KOPT-K1 (cell line): ENCODE data around the gene DNAJB5.

Source experiments
- H3K27ac ChIP-seq: fragments of 200-600 bp; sonication (generic); 2 replicates; pipeline ENCODE4 v1.5.1; 2016; ENCODE audit warnings: antibody characterized with exemption, mild to moderate bottlenecking, low read depth, low read length; ENCODE audit not compliant: poor library complexity, severe bottlenecking
- H3K36me3 ChIP-seq: fragments of 200-600 bp; sonication (generic); 2 replicates; pipeline ENCODE4 v1.5.1; 2017; ENCODE audit warnings: antibody characterized with exemption, mild to moderate bottlenecking, low read length, moderate library complexity; ENCODE audit not compliant: insufficient read depth
- H3K9me3 ChIP-seq: fragments of 200-600 bp; sonication (generic); 2 replicates; pipeline ENCODE4 v1.5.1; 2017; ENCODE audit warnings: antibody characterized with exemption, low read length, mild to moderate bottlenecking; ENCODE audit not compliant: insufficient read depth, poor library complexity, severe bottlenecking

The DNAJB5 gene

GRCh38 chr9:34971146-34971811 lies 18.3 kb upstream of the DNAJB5 start:
- H3K36me3 ChIP-seq, result no peaks in the 10 kb centered on the region
- H3K27ac ChIP-seq, result no peak overlapping the region
- H3K9me3 ChIP-seq, result no peaks in the 10 kb centered on the region

- Histone ChIP-seq H3K36me3 (no peaks in the 10 kb centered on the region), H3K9me3 (no peaks in the 10 kb centered on the region), H3K27ac (no peak overlapping the region)
These were observed 14.9 kb upstream of the DNAJB5 start for GRCh38 chr9:34974664-34975063.

DNA sequence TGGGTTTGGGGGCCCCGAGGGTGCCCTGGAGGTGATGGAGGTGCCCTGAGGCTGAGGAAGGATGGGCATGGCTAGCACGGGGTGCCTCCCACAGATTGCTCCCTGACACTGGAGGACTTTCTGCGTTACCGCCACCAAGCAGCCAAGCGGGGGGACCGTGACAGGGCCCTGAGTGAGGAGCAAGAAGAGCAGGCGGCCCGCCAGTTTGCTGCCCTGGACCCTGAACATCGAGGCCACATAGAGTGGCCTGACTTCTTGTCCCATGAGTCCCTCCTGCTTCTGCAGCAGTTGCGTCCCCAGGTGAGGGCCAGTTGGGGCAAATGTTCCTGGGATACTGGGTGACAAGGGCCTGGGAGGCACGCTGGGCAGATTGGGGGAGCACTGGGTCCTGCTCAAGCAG lies 13.1 kb upstream of the DNAJB5 start:
- Histone ChIP-seq H3K27ac (no peak overlapping the region), H3K9me3 (no peaks in the 10 kb centered on the region), H3K36me3 (no peaks in the 10 kb centered on the region)

DNA sequence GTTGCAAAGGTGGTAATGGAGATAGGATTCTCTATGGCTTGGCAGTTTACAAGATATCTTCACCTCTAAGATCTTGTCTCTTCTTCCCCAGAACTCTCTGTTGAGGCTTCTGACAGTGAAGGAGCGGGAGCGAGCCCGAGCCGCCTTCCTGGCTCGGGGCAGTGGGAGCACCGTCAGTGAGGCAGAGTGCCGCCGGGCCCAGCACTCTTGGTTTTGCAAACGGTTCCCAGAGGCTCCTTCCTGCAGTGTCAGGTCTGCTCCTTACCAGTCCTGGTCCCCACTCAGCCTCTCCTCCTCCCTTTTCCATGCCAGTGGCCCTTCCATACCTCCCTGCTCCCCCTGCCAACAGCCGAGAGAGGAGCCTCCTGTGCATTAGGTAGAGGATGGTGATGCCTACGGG lies 12.6 kb upstream of the DNAJB5 start:
- H3K36me3 ChIP-seq, result no peaks in the 10 kb centered on the region
- no peaks in the 10 kb centered on the region for H3K9me3 ChIP-seq
- no peak overlapping the region for H3K27ac ChIP-seq

DNA sequence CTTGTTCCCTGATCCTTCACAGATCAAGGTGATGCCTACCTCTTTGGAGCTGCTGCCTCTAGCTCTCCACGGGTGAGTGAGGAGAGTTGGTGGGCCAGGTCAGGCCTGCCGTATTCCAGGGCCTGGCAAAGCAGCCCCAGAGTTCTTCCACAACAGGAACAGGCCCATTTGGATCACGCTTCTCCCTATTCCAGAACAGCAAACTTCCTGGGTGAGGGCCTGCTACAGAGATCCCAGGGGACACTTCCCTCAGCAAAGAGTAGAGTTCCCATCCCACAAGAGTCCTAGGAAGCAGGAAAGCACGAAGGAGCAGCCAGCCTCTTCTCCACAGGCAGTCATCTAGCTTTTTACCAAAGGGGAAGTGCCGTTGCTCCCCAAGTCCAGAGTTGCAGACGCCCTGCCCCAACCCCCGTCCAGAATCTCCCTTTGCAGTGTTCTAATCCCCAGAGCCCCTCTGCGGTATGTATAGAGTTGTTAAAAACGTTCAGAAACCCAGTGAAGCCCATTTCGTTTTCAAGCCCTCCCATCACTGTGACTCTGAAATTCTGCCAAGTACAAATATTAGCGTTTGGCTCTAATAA lies 9.3 kb upstream of the DNAJB5 start:
- Histone ChIP-seq H3K36me3 (no peaks in the 10 kb centered on the region), H3K9me3 (no peaks in the 10 kb centered on the region), H3K27ac (no peak overlapping the region)

- Histone ChIP-seq H3K36me3 (no peaks in the 10 kb centered on the region), H3K9me3 (no peaks in the 10 kb centered on the region), H3K27ac (no peak overlapping the region)
These were observed 7.2 kb upstream of the DNAJB5 start for GRCh38 chr9:34982361-34982760.

DNA sequence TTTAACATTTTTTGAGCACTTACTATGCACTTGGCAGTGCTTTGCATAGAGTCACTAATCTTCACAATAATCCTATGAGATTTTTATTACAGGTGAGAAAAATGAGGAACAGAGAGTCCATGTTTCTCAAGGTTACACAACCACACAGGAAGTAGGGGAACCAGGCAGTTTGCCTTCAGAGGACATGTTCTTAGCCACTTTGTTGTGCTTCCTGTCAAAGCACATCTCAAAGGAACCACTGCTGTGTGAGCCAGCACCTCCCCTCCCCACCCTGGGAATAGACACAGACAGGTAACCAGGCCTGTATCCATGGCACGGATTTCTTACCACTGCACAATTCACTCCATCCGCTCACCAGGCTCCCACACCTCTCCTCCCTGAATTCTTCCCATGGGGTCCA lies 6.3 kb upstream of the DNAJB5 start:
- Histone ChIP-seq H3K36me3 (no peaks in the 10 kb centered on the region), H3K9me3 (no peaks in the 10 kb centered on the region), H3K27ac (peak overlapping the region; percentile 36)

DNA sequence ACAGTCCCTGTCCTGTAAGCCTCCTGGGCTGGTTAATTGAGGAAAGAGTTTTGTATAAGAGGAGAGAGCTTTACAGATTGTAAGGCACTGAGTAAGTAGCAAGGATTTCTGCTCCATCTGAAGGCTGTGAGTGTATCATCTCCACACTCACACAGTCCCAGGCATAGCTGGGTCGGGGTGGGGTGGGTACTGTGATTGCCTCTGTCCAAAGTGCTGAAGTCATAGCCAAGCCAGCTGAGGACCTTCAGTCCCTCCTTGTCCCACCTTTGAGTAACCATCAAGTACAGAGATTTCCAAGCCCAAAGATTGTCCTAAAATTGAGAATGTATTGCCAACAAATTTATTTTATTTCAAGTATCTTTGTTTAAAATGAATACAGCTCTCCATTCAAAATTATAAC lies 5.5 kb upstream of the DNAJB5 start:
- H3K36me3 ChIP-seq, result no peaks in the 10 kb centered on the region
- no peak overlapping the region for H3K27ac ChIP-seq
- no peaks in the 10 kb centered on the region for H3K9me3 ChIP-seq

DNA sequence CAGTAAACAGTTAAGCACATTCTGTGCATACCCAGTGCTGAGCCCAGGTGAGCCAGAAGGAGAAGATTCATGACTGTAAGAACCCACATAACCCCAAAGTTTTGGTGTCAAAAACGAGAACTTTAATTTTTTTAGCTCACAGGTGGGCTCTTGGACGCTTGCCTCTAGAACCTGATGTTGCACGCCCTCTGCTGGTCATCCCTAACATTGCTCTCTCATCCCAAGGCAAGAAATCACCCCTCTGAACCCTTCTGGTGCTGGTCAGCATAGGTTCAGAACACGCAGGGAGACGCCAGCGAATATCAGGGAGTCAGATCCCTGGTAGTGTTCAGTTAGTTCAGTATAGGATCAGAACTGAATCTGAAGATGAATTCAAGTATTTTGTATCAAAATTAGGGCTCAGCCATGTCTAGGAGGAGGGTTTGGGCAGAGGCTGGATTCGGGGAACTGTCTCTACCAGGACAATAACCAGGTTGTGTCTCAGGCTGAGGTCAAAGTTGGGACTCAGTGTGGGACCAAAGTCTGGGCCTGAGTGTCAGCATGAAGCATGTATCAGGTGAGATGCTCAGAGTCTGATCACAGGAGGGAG lies 4.1 kb upstream of the DNAJB5 start:
- Histone ChIP-seq H3K27ac (no peak overlapping the region), H3K9me3 (no peaks in the 10 kb centered on the region), H3K36me3 (no peaks in the 10 kb centered on the region)

DNA sequence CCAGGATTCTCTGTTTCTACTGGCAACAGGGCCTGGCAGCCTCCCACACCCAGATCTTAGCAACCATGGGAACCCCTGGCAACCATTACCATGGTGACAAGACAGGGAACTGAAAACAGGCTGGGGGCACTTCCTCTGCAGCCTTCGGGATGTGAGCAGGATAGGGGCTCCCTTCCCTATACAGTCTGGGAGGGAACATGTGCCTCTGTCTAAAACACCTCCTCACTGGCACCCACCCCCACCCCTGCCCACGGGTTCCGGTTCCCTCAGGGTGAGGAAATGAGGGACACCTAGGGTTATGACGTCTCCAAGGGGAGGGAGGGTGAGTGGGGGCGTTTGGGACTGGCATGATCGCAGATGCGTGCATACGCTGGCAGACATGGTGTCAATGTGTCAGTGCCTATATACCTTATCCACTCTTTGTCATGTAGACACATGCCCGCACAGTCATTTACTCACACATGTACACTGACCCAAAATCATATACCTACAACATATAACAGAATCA lies 3.0 kb upstream of the DNAJB5 start:
- Histone ChIP-seq H3K9me3 (no peaks in the 10 kb centered on the region), H3K27ac (no peak overlapping the region), H3K36me3 (no peaks in the 10 kb centered on the region)

- H3K27ac ChIP-seq, result no peak overlapping the region
- H3K36me3 ChIP-seq, result no peaks in the 10 kb centered on the region
- H3K9me3 ChIP-seq, result no peaks in the 10 kb centered on the region
These were observed 2.2 kb upstream of the DNAJB5 start for GRCh38 chr9:34987160-34987901.

GRCh38 chr9:34988218-34989002 lies 1.1 kb upstream of the DNAJB5 start:
- Histone ChIP-seq H3K36me3 (no peaks in the 10 kb centered on the region), H3K9me3 (no peaks in the 10 kb centered on the region), H3K27ac (peak overlapping the region; percentile 65)

DNA sequence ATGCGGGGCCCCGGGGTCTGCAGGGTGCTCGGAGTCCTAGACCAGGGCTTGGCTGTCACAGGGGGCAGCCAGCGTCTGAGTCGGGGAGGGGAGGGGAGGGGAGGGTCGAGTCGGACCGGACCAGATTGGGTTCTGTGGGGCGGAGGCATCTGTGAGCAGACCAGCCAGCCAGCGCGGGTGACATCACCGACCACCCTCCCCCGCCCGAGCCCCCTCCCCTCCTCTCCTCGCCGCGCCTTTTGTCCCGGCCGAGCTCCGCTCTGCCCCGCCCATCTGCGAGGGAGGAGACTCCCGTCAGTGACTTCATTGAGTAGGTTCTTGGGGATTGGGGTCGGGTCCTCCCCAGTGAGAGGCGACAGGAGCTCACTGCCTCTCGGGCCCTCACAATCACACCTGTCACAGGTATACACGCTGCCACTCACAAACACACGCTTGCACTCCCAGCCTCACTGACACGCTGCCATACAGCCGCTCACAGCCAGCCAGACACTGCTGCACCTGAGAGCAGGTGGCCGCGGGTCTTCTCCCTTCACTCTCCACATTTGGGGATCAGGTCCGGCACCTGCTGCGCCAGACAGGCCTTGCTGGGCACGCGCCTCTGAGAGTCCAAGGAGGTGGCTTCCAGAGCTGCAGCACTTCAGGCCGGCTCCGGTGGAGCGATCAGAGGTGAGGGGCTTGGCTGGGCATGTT lies 546 bp downstream of the DNAJB5 start:
- Histone ChIP-seq H3K27ac (peak overlapping the region; percentile 42), H3K9me3 (no peaks in the 10 kb centered on the region)

GRCh38 chr9:34990908-34991606 lies 1.5 kb downstream of the DNAJB5 start:
- Histone ChIP-seq H3K36me3 (no peaks in the 10 kb centered on the region), H3K27ac (no peak overlapping the region), H3K9me3 (no peaks in the 10 kb centered on the region)

More for the DNA sequence above, 546 bp downstream of the DNAJB5 start:
- H3K36me3 ChIP-seq, result no peaks in the 10 kb centered on the region
